Mammary epithelial cell (primary cell): ENCODE measurements around the gene NUP210.

Experiments used
- EZH2 ChIP-seq: IDR thresholded peaks from 2 replicates; pipeline ENCODE4 v1.6.1; 2012; ENCODE audit warnings: low read length, inconsistent platforms, borderline replicate concordance
- TF ChIP-seq, protein P1 (sequence below), 2 donors: IDR thresholded peaks in 1 of 2; conservative IDR thresholded peaks in 1 of 2; 2 replicates each; pipeline ENCODE4 v1.5.1; 2011 to 2012; ENCODE audit warnings: inconsistent platforms in 2 of 2, low read length in 2 of 2, mild to moderate bottlenecking in 2 of 2, control low read depth in 1 of 2, low read depth in 1 of 2; ENCODE audit not compliant: insufficient read depth in 1 of 2; ENCODE audit errors: extremely low read depth in 1 of 2

GRCh38 chr3:13289771-13290285, 130.3 kb downstream of the NUP210 start:
- TF ChIP-seq, protein P1, sequence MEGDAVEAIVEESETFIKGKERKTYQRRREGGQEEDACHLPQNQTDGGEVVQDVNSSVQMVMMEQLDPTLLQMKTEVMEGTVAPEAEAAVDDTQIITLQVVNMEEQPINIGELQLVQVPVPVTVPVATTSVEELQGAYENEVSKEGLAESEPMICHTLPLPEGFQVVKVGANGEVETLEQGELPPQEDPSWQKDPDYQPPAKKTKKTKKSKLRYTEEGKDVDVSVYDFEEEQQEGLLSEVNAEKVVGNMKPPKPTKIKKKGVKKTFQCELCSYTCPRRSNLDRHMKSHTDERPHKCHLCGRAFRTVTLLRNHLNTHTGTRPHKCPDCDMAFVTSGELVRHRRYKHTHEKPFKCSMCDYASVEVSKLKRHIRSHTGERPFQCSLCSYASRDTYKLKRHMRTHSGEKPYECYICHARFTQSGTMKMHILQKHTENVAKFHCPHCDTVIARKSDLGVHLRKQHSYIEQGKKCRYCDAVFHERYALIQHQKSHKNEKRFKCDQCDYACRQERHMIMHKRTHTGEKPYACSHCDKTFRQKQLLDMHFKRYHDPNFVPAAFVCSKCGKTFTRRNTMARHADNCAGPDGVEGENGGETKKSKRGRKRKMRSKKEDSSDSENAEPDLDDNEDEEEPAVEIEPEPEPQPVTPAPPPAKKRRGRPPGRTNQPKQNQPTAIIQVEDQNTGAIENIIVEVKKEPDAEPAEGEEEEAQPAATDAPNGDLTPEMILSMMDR (conservative IDR thresholded peaks at IDR 0.05 in 1 of 2, IDR thresholded peaks at IDR 0.05 in 1 of 2; ENCODE audit: extremely low read depth in 1 of 2, insufficient read depth in 1 of 2, low read depth in 1 of 2, low read length in 2 of 2), result no peak
- no peak for TF ChIP-seq EZH2
